ENCODE measurements around the gene A3GALT2. TPM values are rescaled to one million over a fixed set of nuclear protein-coding genes. Genes with fewer than 3 reads are reported as not detected.

A3GALT2 gene
- total RNA-seq, 1 experiment from 2014 or later, result not detected

- no peak overlapping the region for H2AFZ ChIP-seq (ENCODE audit: low read length)
- no peaks in the 10 kb centered on the region for H3K79me1 ChIP-seq (ENCODE audit: insufficient read depth, low read depth, low read length, poor library complexity, severe bottlenecking)
- H2BK15ac ChIP-seq (ENCODE audit: low read depth, low read length), result no peak overlapping the region
- no peak overlapping the region for H4K8ac ChIP-seq (replicated peaks; ENCODE audit: insufficient read length, low read depth, low read length)
- H3K56ac ChIP-seq (ENCODE audit: insufficient read length, low read depth, low read length), result no peak overlapping the region
- H3K4me3 Mint-ChIP-seq, result no peak overlapping the region; a peak in 1 of 5 replicates
- peaks cover 0 to 2% of the 10 kb centered on the region in 2 experiments; a peak in 1 of 5 replicates for H3K9me3 Mint-ChIP-seq
- no peak overlapping the region for H3K4me2 ChIP-seq (ENCODE audit: insufficient read depth, insufficient read length, low read length)
- H3K79me2 ChIP-seq (ENCODE audit: insufficient read depth, low read length), result no peaks in the 10 kb centered on the region
- H2BK20ac ChIP-seq (ENCODE audit: low read depth, low read length, poor library complexity, severe bottlenecking), result no peak overlapping the region
- H2AK5ac ChIP-seq (ENCODE audit: insufficient read length, low read length), result no peak overlapping the region
- H4K20me1 ChIP-seq (ENCODE audit: control insufficient read depth, insufficient read depth, insufficient read length), result no peaks in the 10 kb centered on the region
- H2BK120ac ChIP-seq (ENCODE audit: low read depth, low read length, poor library complexity, severe bottlenecking), result no peak overlapping the region
- H2BK12ac ChIP-seq (ENCODE audit: insufficient read length, low read depth, low read length), result no peak overlapping the region
- no peak for TF ChIP-seq CTCF (conservative IDR thresholded peaks at IDR 0.05)
- DNase-seq, result no peak
- peaks cover 0 to 3% (median 0%) of the 10 kb centered on the region in 3 experiments; a peak in 1 of 7 replicates for H3K36me3 Mint-ChIP-seq (ENCODE audit: insufficient read depth in 1 of 3, low read depth in 3 of 3)
- no peak overlapping the region for H3K4ac ChIP-seq (ENCODE audit: low read depth, low read length)
- no peak overlapping the region for H3K27ac ChIP-seq (ENCODE audit: insufficient read length, low read depth, low read length)
- no peak overlapping the region for H3K9ac ChIP-seq (ENCODE audit: extremely low read depth, insufficient read length, low read length)
- peaks cover 20% of the 10 kb centered on the region for H3K27me3 Mint-ChIP-seq (ENCODE audit: low read depth)
- peaks cover 14% of the 10 kb centered on the region; the same call in 1 of the 2 replicates for H3K4me1 ChIP-seq (ENCODE audit: insufficient read depth, low read length)
- H3K14ac ChIP-seq (ENCODE audit: insufficient read depth, low read length), result no peak overlapping the region; the same call in 1 of the 2 replicates
- no peak overlapping the region for H3K23ac ChIP-seq (ENCODE audit: insufficient read length, low read depth, low read length)
- peaks cover 41 to 47% of the 10 kb centered on the region in 2 experiments for H3K4me1 Mint-ChIP-seq
- H4K91ac ChIP-seq (ENCODE audit: insufficient read length, low read depth, low read length), result no peak overlapping the region
- no peaks in the 10 kb centered on the region for H3K9me3 ChIP-seq (ENCODE audit: control insufficient read depth, low read depth, low read length)
- no CpG with 5 or more reads among the region's 14 CpGs for WGBS (ENCODE audit: extremely low coverage, insufficient read length, low lambda C conversion rate)
- no peak overlapping the region for H3T11ph ChIP-seq (ENCODE audit: low read length)
- no peak overlapping the region for H4K5ac ChIP-seq (ENCODE audit: insufficient read length, low read depth, low read length)
- no peaks in the 10 kb centered on the region for H3K23me2 ChIP-seq (ENCODE audit: insufficient read length, low read depth, low read length, poor library complexity, severe bottlenecking)
- no peak overlapping the region for H2BK5ac ChIP-seq (ENCODE audit: insufficient read length, low read length)
- no peaks in the 10 kb centered on the region for H3K27me3 ChIP-seq (ENCODE audit: insufficient read depth, low read length)
- H3K27ac Mint-ChIP-seq, result peak overlapping the region in 1 of 3 experiments; percentile 37; a peak in 1 of 7 replicates
- H3K18ac ChIP-seq (ENCODE audit: insufficient read length, low read depth, low read length), result no peak overlapping the region
These were observed 46.0 kb upstream of the A3GALT2 start for GRCh38 chr1:33366762-33367484.

Measured in H9 (cell line).